Neural crest cell (in vitro differentiated cells): ENCODE measurements around the gene ACAT2. TPM values are rescaled to one million over a fixed set of nuclear protein-coding genes. Genes with fewer than 3 reads are reported as not detected.
A peak's percentile ranks its signal among the peaks of the same experiment; 100 is the strongest.
"Not testable (repeated sequence)": the region's sequence is repeated elsewhere in the genome, so short reads cannot be mapped to it uniquely, and the experiment has no call there.

Experiments used
- DNase-seq: peaks from one replicate; pipeline ENCODE4 v3.0.0; 2021; ENCODE audit warnings: low read depth, mixed read lengths, low spot score
- H3K27ac Mint-ChIP-seq: one replicate; pipeline ENCODE4 v1.8.0; 2021; ENCODE audit warnings: mild to moderate bottlenecking, mixed read lengths; ENCODE audit not compliant: unreplicated experiment
- H3K27me3 Mint-ChIP-seq: 2 replicates; pipeline ENCODE4 v1.8.0; 2021; ENCODE audit warnings: low read depth, mild to moderate bottlenecking, mixed read lengths
- H3K36me3 Mint-ChIP-seq: 2 replicates; pipeline ENCODE4 v1.8.0; 2021; ENCODE audit warnings: low read depth, mild to moderate bottlenecking, mixed read lengths
- H3K4me1 Mint-ChIP-seq: 2 replicates; pipeline ENCODE4 v1.8.0; 2021; ENCODE audit warnings: mixed read lengths
- H3K4me3 Mint-ChIP-seq: one replicate; pipeline ENCODE4 v1.8.0; 2021; ENCODE audit warnings: mild to moderate bottlenecking, mixed read lengths
- H3K9me3 Mint-ChIP-seq: 2 replicates; pipeline ENCODE4 v1.8.0; 2021; ENCODE audit warnings: mixed read lengths
- CTCF ChIP-seq: fragments of 200-600 bp; sonication (generic); conservative IDR thresholded peaks from 2 replicates; pipeline ENCODE4 v1.5.0; 2021; ENCODE audit warnings: antibody characterized with exemption, mild to moderate bottlenecking
- total RNA-seq: library from RNA; stranded (reverse); gene quantifications from 2 replicates; pipeline ENCODE4 v1.2.1, GENCODE V29; 2021

The ACAT2 gene
- total RNA-seq, 1 donor from 2014 or later, result 443 TPM

- Mint-ChIP-seq H3K4me3 (peak overlapping the region; percentile 89), H3K4me1 (peaks cover 48% of the 10 kb centered on the region), H3K27me3 (no peaks in the 10 kb centered on the region), H3K27ac (peak overlapping the region; percentile 94), H3K36me3 (peaks cover 5% of the 10 kb centered on the region), H3K9me3 (no peaks in the 10 kb centered on the region)
- no peak for TF ChIP-seq CTCF
- DNase-seq, result no peak
Observed at GRCh38 chr6:159727717-159728445, 34.0 kb upstream of the ACAT2 start.

- DNase-seq, result no peak
- H3K27ac Mint-ChIP-seq, result peak overlapping the region; percentile 94
Observed at GRCh38 chr6:159728531-159728964, 33.3 kb upstream of the ACAT2 start.

GRCh38 chr6:159729598-159730331, 32.1 kb upstream of the ACAT2 start:
- Mint-ChIP-seq H3K9me3 (no peaks in the 10 kb centered on the region), H3K27ac (no peak overlapping the region)
- DNase-seq, result no peak

More at GRCh38 chr6:159728531-159728964, 33.3 kb upstream of the ACAT2 start:
- Mint-ChIP-seq H3K9me3 (no peaks in the 10 kb centered on the region), H3K4me3 (peak overlapping the region; percentile 89), H3K4me1 (peaks cover 49% of the 10 kb centered on the region), H3K36me3 (no peaks in the 10 kb centered on the region), H3K27me3 (no peaks in the 10 kb centered on the region)
- TF ChIP-seq CTCF, result no peak

GRCh38 chr6:159730332-159730676, 31.5 kb upstream of the ACAT2 start:
- DNase-seq, result no peak
- no peak for TF ChIP-seq CTCF
- Mint-ChIP-seq H3K36me3 (no peaks in the 10 kb centered on the region), H3K27ac (no peak overlapping the region), H3K4me1 (peaks cover 49% of the 10 kb centered on the region), H3K9me3 (no peaks in the 10 kb centered on the region), H3K4me3 (peak overlapping the region; percentile 72), H3K27me3 (no peaks in the 10 kb centered on the region)

More at GRCh38 chr6:159729598-159730331, 32.1 kb upstream of the ACAT2 start:
- Mint-ChIP-seq H3K4me3 (peak overlapping the region; percentile 89), H3K4me1 (peaks cover 49% of the 10 kb centered on the region), H3K36me3 (no peaks in the 10 kb centered on the region), H3K27me3 (no peaks in the 10 kb centered on the region)
- TF ChIP-seq CTCF, result no peak

- H3K27ac Mint-ChIP-seq, DNase-seq, H3K9me3 Mint-ChIP-seq, H3K36me3 Mint-ChIP-seq, H3K27me3 Mint-ChIP-seq: not testable (repeated sequence)
- Mint-ChIP-seq H3K4me3 (peak overlapping the region; percentile 56), H3K4me1 (peaks cover 38% of the 10 kb centered on the region)
Observed at GRCh38 chr6:159732550-159732949, 29.3 kb upstream of the ACAT2 start.

- not testable (repeated sequence) for H3K4me3 Mint-ChIP-seq, H3K9me3 Mint-ChIP-seq, H3K36me3 Mint-ChIP-seq, H3K27me3 Mint-ChIP-seq, DNase-seq, H3K27ac Mint-ChIP-seq
- peaks cover 34% of the 10 kb centered on the region for H3K4me1 Mint-ChIP-seq
Observed at GRCh38 chr6:159733395-159733794, 28.4 kb upstream of the ACAT2 start.
